ENCODE data around the gene CCNI.
"Not testable (repeated sequence)": the region's sequence is repeated elsewhere in the genome, so short reads cannot be mapped to it uniquely, and the experiment has no call there.

The CCNI gene

GRCh38 chr4:77040854-77041725, 34.7 kb downstream of the CCNI start:
- DNase-seq (ENCODE audit: low read depth in 2 of 2): no peak

GRCh38 chr4:77040270-77040669, 35.5 kb downstream of the CCNI start:
- no peak for DNase-seq (ENCODE audit: low read depth in 2 of 2)

- no peak for DNase-seq (ENCODE audit: low read depth in 2 of 2)
Observed at GRCh38 chr4:77039796-77040195, 36.0 kb downstream of the CCNI start.

- DNase-seq (ENCODE audit: low read depth in 2 of 2): no peak
Observed at GRCh38 chr4:77037736-77038135, 38.1 kb downstream of the CCNI start.

GRCh38 chr4:77037168-77037567, 38.6 kb downstream of the CCNI start:
- not testable (repeated sequence) for DNase-seq (ENCODE audit: low read depth in 2 of 2)

GRCh38 chr4:77036206-77036605, 39.6 kb downstream of the CCNI start:
- no peak for DNase-seq (ENCODE audit: low read depth in 2 of 2)

GRCh38 chr4:77035153-77035552, 40.6 kb downstream of the CCNI start:
- DNase-seq (ENCODE audit: low read depth in 2 of 2): no peak

GRCh38 chr4:77031544-77031943, 44.2 kb downstream of the CCNI start:
- DNase-seq (ENCODE audit: low read depth in 2 of 2): no peak

- not testable (repeated sequence) for DNase-seq (ENCODE audit: low read depth in 2 of 2)
Observed at GRCh38 chr4:77029757-77030156, 46.0 kb downstream of the CCNI start.

- no peak for DNase-seq (ENCODE audit: low read depth in 2 of 2)
Observed at GRCh38 chr4:77028246-77028645, 47.5 kb downstream of the CCNI start.

- no peak for DNase-seq (ENCODE audit: low read depth in 2 of 2)
Observed at GRCh38 chr4:77026322-77026704, 49.5 kb downstream of the CCNI start.

GRCh38 chr4:77025643-77026321, 50.0 kb downstream of the CCNI start:
- no peak for DNase-seq (ENCODE audit: low read depth in 2 of 2)

GRCh38 chr4:77023920-77024319, 51.9 kb downstream of the CCNI start:
- no peak for DNase-seq (ENCODE audit: low read depth in 2 of 2)

GRCh38 chr4:77022560-77023179, 53.1 kb downstream of the CCNI start:
- DNase-seq (ENCODE audit: low read depth in 2 of 2): no peak

GRCh38 chr4:77021614-77022089, 54.1 kb downstream of the CCNI start:
- DNase-seq (ENCODE audit: low read depth in 2 of 2): no peak

- DNase-seq (ENCODE audit: low read depth in 2 of 2): no peak
Observed at GRCh38 chr4:77020017-77020416, 55.8 kb downstream of the CCNI start.

GRCh38 chr4:77015390-77015789, 60.4 kb downstream of the CCNI start:
- DNase-seq (ENCODE audit: low read depth in 2 of 2): no peak

GRCh38 chr4:77014256-77014655, 61.5 kb downstream of the CCNI start:
- DNase-seq (ENCODE audit: low read depth in 2 of 2): no peak

GRCh38 chr4:77012726-77013125, 63.1 kb downstream of the CCNI start:
- DNase-seq (ENCODE audit: low read depth in 2 of 2): no peak

GRCh38 chr4:77010841-77011354, 64.9 kb downstream of the CCNI start:
- no peak for DNase-seq (ENCODE audit: low read depth in 2 of 2)

GRCh38 chr4:77009511-77010115, 66.2 kb downstream of the CCNI start:
- no peak for DNase-seq (ENCODE audit: low read depth in 2 of 2)

All from stimulated activated CD8-positive, alpha-beta memory T cell treated with anti-CD3 and anti-CD28 coated beads, Interleukin-7, amount 100 ng/mL, for 4 hours (primary cell).